GM18867 (cell line): ENCODE results near the gene COL17A1.

ENCODE experiments used
- ATAC-seq: cut with Tn5 transposase; IDR thresholded peaks from one replicate; pipeline ENCODE4 v1.9.1; 2021; ENCODE audit warnings: mild to moderate bottlenecking, moderate library complexity; ENCODE audit not compliant: unreplicated experiment

COL17A1 gene

DNA sequence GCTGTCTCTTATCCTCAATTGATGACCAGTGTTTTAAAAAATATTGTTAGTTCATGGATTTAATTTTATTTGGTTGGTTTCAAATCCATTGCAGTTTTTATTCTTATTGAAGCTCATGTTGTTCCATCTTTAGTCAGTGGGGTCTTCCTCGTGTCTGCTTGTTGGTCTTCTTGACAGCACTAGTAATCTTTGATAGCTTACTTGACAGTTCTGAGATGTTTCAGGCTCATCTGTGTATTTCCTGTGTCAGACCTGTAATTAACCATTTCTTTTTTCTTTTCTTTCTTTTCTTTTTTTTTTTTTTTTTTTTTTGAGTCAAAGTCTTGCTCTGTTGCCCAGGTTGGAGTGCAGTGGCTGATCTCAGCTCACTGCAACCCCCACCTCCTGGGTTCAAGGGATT is 90.5 kb downstream of the COL17A1 start:
- ATAC-seq = no peak

DNA sequence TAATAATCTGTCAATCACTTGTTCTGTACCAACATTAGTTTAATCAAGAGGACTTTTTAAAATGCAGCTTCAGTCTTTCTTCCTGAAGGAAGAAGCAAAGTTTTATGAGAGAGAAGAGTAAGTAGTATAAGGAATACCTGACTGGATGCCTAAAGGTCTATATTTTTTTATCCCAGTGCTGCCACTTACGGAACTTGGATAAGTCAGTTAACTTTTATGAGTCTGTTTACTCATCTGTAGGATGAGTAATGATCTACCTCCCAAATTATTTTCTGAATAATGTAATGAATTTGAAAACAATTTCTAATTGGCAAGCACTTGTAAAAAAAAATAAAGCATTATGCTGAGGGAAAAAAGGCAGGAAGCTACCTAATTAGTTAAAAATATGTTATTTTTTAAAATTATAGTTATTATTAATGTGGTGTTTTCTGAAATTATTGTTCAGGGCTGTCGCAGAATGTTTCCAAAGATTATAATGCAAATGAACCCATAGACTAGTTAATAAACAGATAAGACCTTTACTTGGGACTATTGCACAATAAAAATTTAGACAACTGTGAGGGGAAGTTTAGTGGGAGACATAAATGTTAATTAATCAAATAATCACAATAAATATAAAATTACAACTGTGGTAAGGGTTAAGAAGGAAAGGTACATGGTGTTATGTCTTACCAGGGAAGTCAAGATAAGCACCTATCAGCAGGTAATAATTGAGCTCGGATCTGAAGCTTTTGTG is 94.1 kb downstream of the COL17A1 start:
- ATAC-seq = no peak

DNA sequence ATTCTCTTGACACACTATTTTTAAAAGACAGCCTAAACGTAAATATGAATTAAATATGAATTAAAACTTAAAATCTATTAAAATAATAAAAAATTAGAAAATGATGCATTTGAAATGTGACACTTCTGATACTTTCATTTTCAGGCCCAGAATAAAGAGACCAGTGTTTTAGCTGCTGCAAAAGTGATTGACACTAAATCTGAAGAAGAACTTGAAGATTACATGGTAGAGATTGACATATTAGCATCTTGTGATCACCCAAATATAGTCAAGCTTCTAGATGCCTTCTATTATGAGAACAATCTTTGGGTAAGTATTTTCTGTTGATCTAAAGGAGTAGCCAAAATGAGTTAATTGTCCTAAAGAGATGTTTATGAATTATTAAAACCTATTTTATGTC is 95.1 kb downstream of the COL17A1 start:
- ATAC-seq = no peak

DNA sequence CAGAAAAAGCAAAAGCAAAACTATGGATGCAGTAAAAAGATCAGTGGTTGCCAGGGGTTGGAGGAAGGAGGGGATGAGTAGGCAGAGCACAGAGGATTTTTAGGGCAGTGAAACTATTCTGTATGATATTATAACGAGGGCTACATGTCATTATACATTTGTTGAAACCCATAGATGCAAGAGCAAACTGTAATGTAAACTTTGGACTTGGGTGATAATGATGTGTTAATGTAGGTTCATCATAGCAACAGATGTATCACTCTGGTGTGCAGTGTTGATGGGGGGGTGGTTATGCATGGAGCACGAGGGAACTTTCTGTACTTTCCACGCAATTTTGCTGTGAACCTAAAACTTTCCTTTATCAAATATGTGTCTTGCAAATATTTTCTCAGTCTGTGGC is 95.6 kb downstream of the COL17A1 start:
- ATAC-seq = no peak

DNA sequence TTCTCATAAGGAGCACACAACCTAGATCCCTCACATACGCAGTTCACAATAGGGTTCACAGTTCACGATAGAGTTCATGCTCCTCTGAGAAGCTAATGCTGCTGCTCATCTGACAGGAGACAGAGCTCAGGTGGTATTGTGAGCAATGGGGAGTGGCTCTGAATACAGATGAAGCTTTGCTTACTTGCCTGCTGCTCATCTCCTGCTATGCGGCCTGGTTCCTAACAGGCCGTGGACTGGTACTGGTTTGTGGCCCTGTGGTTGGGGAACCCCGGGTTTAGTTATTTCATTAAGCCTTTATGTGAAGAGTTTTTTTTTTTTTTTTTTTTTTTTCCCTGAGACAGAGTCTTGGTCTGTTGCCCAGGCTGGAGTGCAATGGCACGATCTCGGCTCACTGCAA is 99.3 kb downstream of the COL17A1 start:
- ATAC-seq = no peak

DNA sequence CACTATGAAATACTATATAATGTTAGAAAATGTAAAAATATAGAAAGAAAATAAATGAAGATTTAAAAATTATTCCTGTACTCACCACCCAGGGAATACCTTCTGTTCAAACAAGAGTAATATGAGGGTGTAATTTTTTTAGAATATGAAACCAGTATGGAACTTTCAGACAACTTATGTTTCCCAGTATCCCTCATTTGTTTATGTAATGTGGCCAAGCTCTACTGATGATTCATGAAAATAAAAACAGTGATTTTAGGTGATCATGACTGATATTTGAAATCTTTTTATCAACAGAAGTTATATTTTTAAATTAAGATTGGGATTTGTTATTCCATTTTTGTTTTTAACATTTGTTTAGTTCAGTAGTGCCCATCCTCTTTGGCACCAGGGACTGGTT is 100.0 kb downstream of the COL17A1 start:
- ATAC-seq = no peak

DNA sequence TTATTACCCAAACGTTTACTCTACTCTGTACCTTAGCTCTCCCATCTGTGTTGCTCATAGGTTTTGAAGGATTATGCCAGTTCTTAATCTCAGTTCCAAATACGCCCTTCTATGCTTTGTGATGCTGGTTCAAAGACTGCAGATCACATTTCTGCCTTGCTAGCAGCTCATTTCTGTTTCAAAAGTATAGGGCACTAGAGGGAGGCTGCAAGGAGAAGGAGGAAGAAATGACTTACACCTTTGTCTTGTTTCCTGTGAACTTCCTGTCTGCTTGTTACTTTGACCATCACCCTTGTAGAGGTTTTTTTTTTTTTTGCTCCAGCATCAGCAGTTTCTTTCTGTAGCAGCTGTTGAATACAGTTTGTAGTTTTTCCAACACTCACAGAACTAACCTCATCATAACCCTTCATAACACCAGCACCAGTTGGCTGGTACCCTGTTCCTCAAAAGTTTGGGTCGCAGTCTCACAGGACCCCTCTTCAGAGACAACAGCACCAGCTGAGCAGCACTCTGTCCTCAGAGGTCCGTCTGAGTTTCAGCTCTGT is 102.2 kb downstream of the COL17A1 start:
- ATAC-seq = peak; percentile 93

DNA sequence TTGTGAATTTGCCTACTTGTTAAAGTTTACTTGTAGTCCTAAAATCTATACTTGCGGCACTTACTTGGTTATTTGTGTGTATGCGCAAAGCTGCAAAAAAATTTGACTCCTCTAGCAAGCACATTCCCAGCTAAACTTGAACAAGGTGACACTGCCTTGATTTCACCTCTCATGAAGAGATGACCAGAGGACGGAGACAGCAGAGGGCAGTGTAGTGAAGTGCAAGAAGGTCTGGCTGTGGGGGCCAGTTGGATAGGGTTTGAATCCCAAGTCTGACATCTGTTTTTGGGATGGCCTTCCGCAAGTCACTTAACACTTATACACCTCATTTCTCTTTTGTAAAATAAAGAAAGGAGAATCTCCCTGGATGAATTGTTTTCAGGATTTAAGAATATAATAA is 103.0 kb downstream of the COL17A1 start:
- no peak for ATAC-seq
